Lung (tissue), 12 donors: ENCODE measurements around the gene ROCK2. TPM values are rescaled to one million over a fixed set of nuclear protein-coding genes. Genes with fewer than 3 reads are reported as not detected.

Experiments
- ATAC-seq: fragments of 200-7000 bp; cut with Tn5 transposase; one replicate; pipeline ENCODE4 v1.9.1; 2020; ENCODE audit warnings: moderate number of reproducible peaks; ENCODE audit not compliant: insufficient read depth, low FRiP score
- DNase-seq, 3 donors: peaks; one replicate each; pipeline ENCODE4 v3.0.0-alpha.2; 2013 to 2017
- H3K27ac ChIP-seq, 2 donors: one replicate each; pipeline ENCODE4 v1.5.1; 2013; ENCODE audit warnings: mild to moderate bottlenecking in 2 of 2, moderate library complexity in 2 of 2, control low read depth in 1 of 2, inconsistent platforms in 1 of 2, low read depth in 1 of 2, low read length in 1 of 2
- H3K27me3 ChIP-seq, 3 donors: one replicate each; pipeline ENCODE4 v1.5.1; 2013; ENCODE audit warnings: low read length in 2 of 3; ENCODE audit not compliant: control insufficient read depth in 3 of 3, insufficient read depth in 3 of 3
- H3K36me3 ChIP-seq, 4 donors: one replicate each; pipeline ENCODE4 v1.5.1; 2013; ENCODE audit warnings: low read length in 4 of 4, mild to moderate bottlenecking in 1 of 4, moderate library complexity in 1 of 4; ENCODE audit not compliant: control insufficient read depth in 4 of 4, insufficient read depth in 4 of 4
- H3K4me1 ChIP-seq, 5 donors: one replicate each; pipeline ENCODE4 v1.5.1; 2013; ENCODE audit warnings: low read length in 5 of 5, mild to moderate bottlenecking in 2 of 5, moderate library complexity in 1 of 5; ENCODE audit not compliant: control insufficient read depth in 5 of 5, insufficient read depth in 5 of 5
- H3K4me3 ChIP-seq: one replicate; pipeline ENCODE4 v1.5.1; 2013; ENCODE audit warnings: mild to moderate bottlenecking, control low read depth, moderate library complexity
- H3K9ac ChIP-seq, 2 donors: one replicate each; pipeline ENCODE4 v1.5.1; 2013; ENCODE audit warnings: low read length in 2 of 2, control low read depth in 1 of 2; ENCODE audit not compliant: insufficient read depth in 1 of 2
- H3K9me3 ChIP-seq, 4 donors: one replicate each; pipeline ENCODE4 v1.5.1; 2013; ENCODE audit warnings: low read length in 3 of 4, mild to moderate bottlenecking in 1 of 4, moderate library complexity in 1 of 4; ENCODE audit not compliant: control insufficient read depth in 4 of 4, insufficient read depth in 3 of 4
- WGBS, 2 donors: extraction: QIAGEN DNeasy Blood & Tissue Kit; methylation state at CpG; one replicate each; pipeline ENCODE4 v1.1.7; 2013; 5-methylcytosine and 5-hydroxymethylcytosine counted together
- polyA plus RNA-seq, 2 donors: library from polyadenylated mRNA; stranded (reverse); fragments of 200-250 nt; gene quantifications; one replicate each; pipeline ENCODE4 v1.2.1, GENCODE V29; 2013
- total RNA-seq, 2 donors: library from RNA; depleted of rRNA in 1 of 2; stranded (reverse); fragments of >200 nt in 1 of 2; gene quantifications; one replicate each; pipeline ENCODE4 v1.2.1, GENCODE V29; 2014 to 2021
- TF ChIP-seq, protein P1 (sequence below): IDR thresholded peaks from 2 replicates; pipeline ENCODE4 v1.5.1; 2012; ENCODE audit warnings: mild to moderate bottlenecking; ENCODE audit errors: control extremely low read depth, extremely low read depth
- donor health status: control.
- donor health status: control.
- donor health status: Bipolar disorder and iron deficiency.
- donor health status: healthy.
- donor health status: DM: yes; HTN: yes; CAD: no.

Gene ROCK2
- total and polyA plus RNA-seq, 4 donors: 8.0 to 103 (median 28.7) TPM

DNA sequence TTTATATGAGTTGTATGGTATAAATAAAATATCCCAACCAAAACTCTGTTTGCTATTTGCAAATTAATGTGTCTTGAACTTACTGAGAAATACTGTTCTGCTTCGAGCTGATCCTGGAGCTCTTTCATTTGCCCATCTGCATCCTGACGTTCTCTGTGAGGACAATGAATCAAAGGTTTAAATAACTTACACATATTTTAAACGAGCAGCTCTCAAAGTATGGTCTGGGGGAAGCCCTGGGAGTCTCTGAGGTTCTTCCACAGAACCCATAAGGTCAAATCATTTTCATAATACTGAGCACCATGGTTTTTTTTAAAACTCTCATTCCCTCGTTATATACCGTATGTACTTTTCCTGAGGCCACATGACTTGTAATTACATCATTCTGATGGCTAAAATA is 142.5 kb downstream of the ROCK2 start:
- DNase-seq (no peak), ATAC-seq (no peak)
- peaks cover 2 to 27% (median 11%) of the 10 kb centered on the region in 4 donors for H3K36me3 ChIP-seq
- TF ChIP-seq, protein P1, sequence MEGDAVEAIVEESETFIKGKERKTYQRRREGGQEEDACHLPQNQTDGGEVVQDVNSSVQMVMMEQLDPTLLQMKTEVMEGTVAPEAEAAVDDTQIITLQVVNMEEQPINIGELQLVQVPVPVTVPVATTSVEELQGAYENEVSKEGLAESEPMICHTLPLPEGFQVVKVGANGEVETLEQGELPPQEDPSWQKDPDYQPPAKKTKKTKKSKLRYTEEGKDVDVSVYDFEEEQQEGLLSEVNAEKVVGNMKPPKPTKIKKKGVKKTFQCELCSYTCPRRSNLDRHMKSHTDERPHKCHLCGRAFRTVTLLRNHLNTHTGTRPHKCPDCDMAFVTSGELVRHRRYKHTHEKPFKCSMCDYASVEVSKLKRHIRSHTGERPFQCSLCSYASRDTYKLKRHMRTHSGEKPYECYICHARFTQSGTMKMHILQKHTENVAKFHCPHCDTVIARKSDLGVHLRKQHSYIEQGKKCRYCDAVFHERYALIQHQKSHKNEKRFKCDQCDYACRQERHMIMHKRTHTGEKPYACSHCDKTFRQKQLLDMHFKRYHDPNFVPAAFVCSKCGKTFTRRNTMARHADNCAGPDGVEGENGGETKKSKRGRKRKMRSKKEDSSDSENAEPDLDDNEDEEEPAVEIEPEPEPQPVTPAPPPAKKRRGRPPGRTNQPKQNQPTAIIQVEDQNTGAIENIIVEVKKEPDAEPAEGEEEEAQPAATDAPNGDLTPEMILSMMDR: no peak
- no peak overlapping the region for H3K27ac ChIP-seq
- H3K9ac ChIP-seq: no peak overlapping the region
- H3K4me3 ChIP-seq: no peak overlapping the region
- no peaks in the 10 kb centered on the region for H3K4me1 ChIP-seq
- WGBS, 2 donors: 81 to 89% methylated on average over 5 of the region's 5 CpGs
- H3K9me3 ChIP-seq: no peaks in the 10 kb centered on the region
- no peaks in the 10 kb centered on the region for H3K27me3 ChIP-seq

DNA sequence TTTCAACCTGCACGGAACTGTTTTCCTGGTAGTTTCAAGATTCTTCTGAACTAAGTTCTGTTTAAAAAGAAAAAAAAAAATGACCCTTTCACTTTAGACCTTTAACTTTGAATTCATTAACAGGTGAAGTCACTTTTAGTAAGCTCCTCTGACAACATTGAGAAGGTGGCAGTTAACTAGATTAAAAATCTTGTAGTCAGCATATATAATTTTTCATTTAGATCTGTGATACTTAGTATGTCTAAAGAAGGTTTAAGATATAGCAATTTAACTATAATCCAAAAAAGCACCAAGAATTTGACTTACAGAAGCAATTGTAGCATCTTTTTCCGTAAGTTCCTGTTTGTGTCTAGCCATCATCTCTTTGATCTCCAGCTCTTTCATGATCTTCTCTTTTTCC is 143.8 kb downstream of the ROCK2 start:
- Histone ChIP-seq H3K36me3 (peaks cover 3 to 20% (median 15%) of the 10 kb centered on the region in 4 donors), H3K4me1 (no peaks in the 10 kb centered on the region), H3K4me3 (no peak overlapping the region), H3K27ac (no peak overlapping the region), H3K9ac (no peak overlapping the region), H3K9me3 (no peaks in the 10 kb centered on the region), H3K27me3 (no peaks in the 10 kb centered on the region)
- WGBS, 2 donors: 95 to 98% methylated on average over 2 of the region's 2 CpGs
- ATAC-seq: no peak
- TF ChIP-seq, protein P1: no peak
- DNase-seq: no peak

DNA sequence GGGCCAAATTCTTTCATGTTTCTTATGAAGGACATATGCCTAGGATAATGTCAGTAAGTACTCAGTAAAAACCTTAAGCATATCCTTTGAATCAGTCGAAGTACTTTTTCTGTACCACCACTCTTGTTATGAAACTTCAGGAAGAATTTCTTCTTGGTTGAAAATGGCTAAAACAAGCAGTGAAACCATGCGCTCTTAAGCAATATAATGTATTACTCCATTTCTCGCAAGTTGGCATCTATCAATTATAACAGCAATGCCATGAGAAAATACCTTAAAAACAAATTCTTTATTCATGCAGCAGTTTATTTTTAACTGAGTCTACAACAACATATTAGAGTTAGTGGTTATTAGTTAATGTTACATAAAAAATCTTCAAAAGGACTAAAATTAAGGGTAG is 148.2 kb downstream of the ROCK2 start:
- H3K36me3 ChIP-seq: peaks cover 5 to 27% (median 21%) of the 10 kb centered on the region in 4 donors

More for the DNA sequence above, 148.2 kb downstream of the ROCK2 start:
- ATAC-seq (no peak), DNase-seq (no peak)
- no peaks in the 10 kb centered on the region for H3K9me3 ChIP-seq
- no peak overlapping the region for H3K27ac ChIP-seq
- no peak overlapping the region for H3K9ac ChIP-seq
- WGBS, 2 donors: 29 to 77% methylated on average over 3 of the region's 3 CpGs
- no peak overlapping the region for H3K4me3 ChIP-seq
- H3K4me1 ChIP-seq: no peaks in the 10 kb centered on the region
- TF ChIP-seq, protein P1: no peak
- H3K27me3 ChIP-seq: no peaks in the 10 kb centered on the region
